HG03025 (cell line): ENCODE data around the gene RHOH.

Experiments
- ATAC-seq: cut with Tn5 transposase; IDR thresholded peaks from one replicate; pipeline ENCODE4 v1.9.1; 2021; ENCODE audit warnings: mild to moderate bottlenecking, moderate library complexity; ENCODE audit not compliant: unreplicated experiment, low FRiP score

Gene RHOH

GRCh38 chr4:40202474-40202873 is 5.6 kb downstream of the RHOH start:
- no peak for ATAC-seq

GRCh38 chr4:40204507-40205258 is 7.9 kb downstream of the RHOH start:
- no peak for ATAC-seq

- ATAC-seq = peak; percentile 60
These were observed 8.7 kb downstream of the RHOH start for GRCh38 chr4:40205259-40206198.

GRCh38 chr4:40206426-40206825 is 9.6 kb downstream of the RHOH start:
- no peak for ATAC-seq

- no peak for ATAC-seq
These were observed 12.6 kb downstream of the RHOH start for GRCh38 chr4:40209401-40209800.

GRCh38 chr4:40210776-40211175 is 13.9 kb downstream of the RHOH start:
- no peak for ATAC-seq

GRCh38 chr4:40211224-40212185 is 14.7 kb downstream of the RHOH start:
- ATAC-seq = no peak

- no peak for ATAC-seq
These were observed 16.1 kb downstream of the RHOH start for GRCh38 chr4:40212674-40213527.

- no peak for ATAC-seq
These were observed 17.2 kb downstream of the RHOH start for GRCh38 chr4:40214038-40214437.

GRCh38 chr4:40214661-40215418 is 18.0 kb downstream of the RHOH start:
- no peak for ATAC-seq

GRCh38 chr4:40216622-40217366 is 20.0 kb downstream of the RHOH start:
- ATAC-seq = no peak

GRCh38 chr4:40221744-40222143 is 24.9 kb downstream of the RHOH start:
- no peak for ATAC-seq

GRCh38 chr4:40223343-40223742 is 26.5 kb downstream of the RHOH start:
- no peak for ATAC-seq

- no peak for ATAC-seq
These were observed 27.6 kb downstream of the RHOH start for GRCh38 chr4:40224432-40224831.

GRCh38 chr4:40225497-40225896 is 28.7 kb downstream of the RHOH start:
- ATAC-seq = no peak

GRCh38 chr4:40227284-40227683 is 30.5 kb downstream of the RHOH start:
- ATAC-seq = no peak

GRCh38 chr4:40228497-40229365 is 31.9 kb downstream of the RHOH start:
- peak; percentile 49 for ATAC-seq
